HG03060 (cell line): ENCODE measurements around the gene RYR1.
A peak's percentile ranks its signal among the peaks of the same experiment; 100 is the strongest.
"Not testable (repeated sequence)": the region's sequence is repeated elsewhere in the genome, so short reads cannot be mapped to it uniquely, and the experiment has no call there.

Experiments
- ATAC-seq: cut with Tn5 transposase; IDR thresholded peaks from one replicate; pipeline ENCODE4 v1.9.1; 2021; ENCODE audit warnings: low read depth, moderate number of reproducible peaks; ENCODE audit not compliant: unreplicated experiment

RYR1 gene

GRCh38 chr19:38588041-38588440, 154.6 kb downstream of the RYR1 start:
- no peak for ATAC-seq

- ATAC-seq = no peak
These were observed 159.4 kb downstream of the RYR1 start for GRCh38 chr19:38592940-38593339.

- ATAC-seq = no peak
These were observed 162.8 kb downstream of the RYR1 start for GRCh38 chr19:38596057-38596981.

- no peak for ATAC-seq
These were observed 163.6 kb downstream of the RYR1 start for GRCh38 chr19:38597075-38597474.

GRCh38 chr19:38599722-38600121, 166.2 kb downstream of the RYR1 start:
- no peak for ATAC-seq

GRCh38 chr19:38602856-38603255, 169.4 kb downstream of the RYR1 start:
- not testable (repeated sequence) for ATAC-seq

- no peak for ATAC-seq
These were observed 172.6 kb downstream of the RYR1 start for GRCh38 chr19:38606131-38606530.

GRCh38 chr19:38614289-38614688, 180.8 kb downstream of the RYR1 start:
- ATAC-seq = no peak

GRCh38 chr19:38615007-38615581, 181.6 kb downstream of the RYR1 start:
- no peak for ATAC-seq

- ATAC-seq = no peak
These were observed 182.8 kb downstream of the RYR1 start for GRCh38 chr19:38616265-38616664.

GRCh38 chr19:38617283-38617763, 183.8 kb downstream of the RYR1 start:
- no peak for ATAC-seq

GRCh38 chr19:38617764-38618589, 184.5 kb downstream of the RYR1 start, which contains the start of gene MAP4K1:
MAP4K1 (minus strand) TSS chr19:38617953; CDS start chr19:38617895, 58 bp downstream.
- ATAC-seq = peak; percentile 28

- ATAC-seq = peak; percentile 60
These were observed 185.3 kb downstream of the RYR1 start, which contains the start of gene EIF3K for GRCh38 chr19:38618590-38619360. EIF3K (plus strand) TSS chr19:38619188; CDS start chr19:38619269, 81 bp downstream.

- no peak for ATAC-seq
These were observed 186.1 kb downstream of the RYR1 start for GRCh38 chr19:38619361-38620174.

- no peak for ATAC-seq
These were observed 191.3 kb downstream of the RYR1 start for GRCh38 chr19:38624822-38625221.

GRCh38 chr19:38626401-38626800, 192.9 kb downstream of the RYR1 start:
- no peak for ATAC-seq

GRCh38 chr19:38629568-38629967, 196.1 kb downstream of the RYR1 start:
- no peak for ATAC-seq

GRCh38 chr19:38631301-38631700, 197.8 kb downstream of the RYR1 start:
- not testable (repeated sequence) for ATAC-seq
